ENCODE results near the gene DNAJC10. TPM values are rescaled to one million over a fixed set of nuclear protein-coding genes. Genes with fewer than 3 reads are reported as not detected.
"Not testable (repeated sequence)": the region's sequence is repeated elsewhere in the genome, so short reads cannot be mapped to it uniquely, and the experiment has no call there.

Gene DNAJC10
- 100 to 1,000 TPM; 158 to 204 (median 184) TPM for polyA plus RNA-seq (ENCODE audit: insufficient read length in 4 of 4)

- peak; percentile 74 to 83 (median 81) for DNase-seq (ENCODE audit: low read depth in 4 of 4, low spot score in 3 of 4)
Observed at GRCh38 chr2:182715892-182716649, at the start of gene DNAJC10. Gene DNAJC10, plus strand, starts transcription at chr2:182716257. Its CDS starts 1,830 bp downstream, at chr2:182718087.

- no peak for DNase-seq (ENCODE audit: low read depth in 4 of 4, low spot score in 3 of 4)
Observed at GRCh38 chr2:182666674-182667314, 49.3 kb upstream of the DNAJC10 start.

- DNase-seq (ENCODE audit: low read depth in 4 of 4, low spot score in 3 of 4), result no peak
Observed at GRCh38 chr2:182667315-182667695, 48.8 kb upstream of the DNAJC10 start.

- no peak for DNase-seq (ENCODE audit: low read depth in 4 of 4, low spot score in 3 of 4)
Observed at GRCh38 chr2:182668671-182669070, 47.4 kb upstream of the DNAJC10 start.

GRCh38 chr2:182672466-182673165 is 43.4 kb upstream of the DNAJC10 start:
- DNase-seq (ENCODE audit: low read depth in 4 of 4, low spot score in 3 of 4), result no peak

- no peak for DNase-seq (ENCODE audit: low read depth in 4 of 4, low spot score in 3 of 4)
Observed at GRCh38 chr2:182680837-182681236, 35.2 kb upstream of the DNAJC10 start.

GRCh38 chr2:182682210-182682609 is 33.8 kb upstream of the DNAJC10 start:
- DNase-seq (ENCODE audit: low read depth in 4 of 4, low spot score in 3 of 4), result no peak

- DNase-seq (ENCODE audit: low read depth in 4 of 4, low spot score in 3 of 4), result no peak
Observed at GRCh38 chr2:182685559-182685958, 30.5 kb upstream of the DNAJC10 start.

- DNase-seq (ENCODE audit: low read depth in 4 of 4, low spot score in 3 of 4), result not testable (repeated sequence)
Observed at GRCh38 chr2:182686763-182687162, 29.3 kb upstream of the DNAJC10 start.

GRCh38 chr2:182694189-182694588 is 21.9 kb upstream of the DNAJC10 start:
- DNase-seq (ENCODE audit: low read depth in 4 of 4, low spot score in 3 of 4), result no peak

GRCh38 chr2:182695776-182696175 is 20.3 kb upstream of the DNAJC10 start:
- no peak for DNase-seq (ENCODE audit: low read depth in 4 of 4, low spot score in 3 of 4)

GRCh38 chr2:182698671-182699070 is 17.4 kb upstream of the DNAJC10 start:
- DNase-seq (ENCODE audit: low read depth in 4 of 4, low spot score in 3 of 4), result no peak

- DNase-seq (ENCODE audit: low read depth in 4 of 4, low spot score in 3 of 4), result no peak
Observed at GRCh38 chr2:182705761-182706160, 10.3 kb upstream of the DNAJC10 start.

- DNase-seq (ENCODE audit: low read depth in 4 of 4, low spot score in 3 of 4), result no peak
Observed at GRCh38 chr2:182706751-182707150, 9.3 kb upstream of the DNAJC10 start.

GRCh38 chr2:182713601-182714000 is 2.5 kb upstream of the DNAJC10 start:
- no peak for DNase-seq (ENCODE audit: low read depth in 4 of 4, low spot score in 3 of 4)

- DNase-seq (ENCODE audit: low read depth in 4 of 4, low spot score in 3 of 4), result peak in 2 of 4 donors; percentile 7 to 12
Observed at GRCh38 chr2:182715121-182715891, 751 bp upstream of the DNAJC10 start.

- DNase-seq (ENCODE audit: low read depth in 4 of 4, low spot score in 3 of 4), result peak in 1 of 4 donors; percentile 11
Observed at GRCh38 chr2:182716650-182716979, 558 bp downstream of the DNAJC10 start.

GRCh38 chr2:182717416-182717815 is 1.4 kb downstream of the DNAJC10 start:
- no peak for DNase-seq (ENCODE audit: low read depth in 4 of 4, low spot score in 3 of 4)

GRCh38 chr2:182717816-182718215 is 1.8 kb downstream of the DNAJC10 start:
- no peak for DNase-seq (ENCODE audit: low read depth in 4 of 4, low spot score in 3 of 4)

- DNase-seq (ENCODE audit: low read depth in 4 of 4, low spot score in 3 of 4), result no peak
Observed at GRCh38 chr2:182718459-182718858, 2.4 kb downstream of the DNAJC10 start.

GRCh38 chr2:182719116-182719515 is 3.1 kb downstream of the DNAJC10 start:
- DNase-seq (ENCODE audit: low read depth in 4 of 4, low spot score in 3 of 4), result not testable (repeated sequence)
